SU-DHL-6 (cell line): ENCODE results near the gene MFSD11.

Experiments
- EZH2phosphoT487 ChIP-seq: fragments of 200-600 bp; sonication (generic), shearing (Covaris generic); conservative IDR thresholded peaks from 2 replicates; pipeline ENCODE4 v1.6.1; 2018; ENCODE audit warnings: mild to moderate bottlenecking, antibody characterized with exemption, low read length, moderate library complexity, mixed read lengths
- TF ChIP-seq, protein P1 (sequence below): fragments of 200-600 bp; sonication (generic); IDR thresholded peaks from one replicate; pipeline ENCODE4 v1.5.1; 2017; ENCODE audit warnings: antibody characterized with exemption, mild to moderate bottlenecking, low read length, moderate library complexity; ENCODE audit not compliant: insufficient read depth, poor library complexity, severe bottlenecking

- TF ChIP-seq, protein P1, sequence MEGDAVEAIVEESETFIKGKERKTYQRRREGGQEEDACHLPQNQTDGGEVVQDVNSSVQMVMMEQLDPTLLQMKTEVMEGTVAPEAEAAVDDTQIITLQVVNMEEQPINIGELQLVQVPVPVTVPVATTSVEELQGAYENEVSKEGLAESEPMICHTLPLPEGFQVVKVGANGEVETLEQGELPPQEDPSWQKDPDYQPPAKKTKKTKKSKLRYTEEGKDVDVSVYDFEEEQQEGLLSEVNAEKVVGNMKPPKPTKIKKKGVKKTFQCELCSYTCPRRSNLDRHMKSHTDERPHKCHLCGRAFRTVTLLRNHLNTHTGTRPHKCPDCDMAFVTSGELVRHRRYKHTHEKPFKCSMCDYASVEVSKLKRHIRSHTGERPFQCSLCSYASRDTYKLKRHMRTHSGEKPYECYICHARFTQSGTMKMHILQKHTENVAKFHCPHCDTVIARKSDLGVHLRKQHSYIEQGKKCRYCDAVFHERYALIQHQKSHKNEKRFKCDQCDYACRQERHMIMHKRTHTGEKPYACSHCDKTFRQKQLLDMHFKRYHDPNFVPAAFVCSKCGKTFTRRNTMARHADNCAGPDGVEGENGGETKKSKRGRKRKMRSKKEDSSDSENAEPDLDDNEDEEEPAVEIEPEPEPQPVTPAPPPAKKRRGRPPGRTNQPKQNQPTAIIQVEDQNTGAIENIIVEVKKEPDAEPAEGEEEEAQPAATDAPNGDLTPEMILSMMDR: no peak
- TF ChIP-seq EZH2phosphoT487: no peak
These were observed 5.0 kb downstream of the MFSD11 start for GRCh38 chr17:76742958-76743357.
